Naive B cell (primary cell): ENCODE data around the gene SETD1B. TPM values are rescaled to one million over a fixed set of nuclear protein-coding genes. Genes with fewer than 3 reads are reported as not detected.
A peak's percentile ranks its signal among the peaks of the same experiment; 100 is the strongest.

Source experiments
- ATAC-seq, 2 donors: fragments of 150-1000 bp; cut with Tn5 transposase; 2 replicates each; pipeline ENCODE4 v1.10.0; 2021; ENCODE audit warnings: low read depth in 2 of 2, mild to moderate bottlenecking in 2 of 2, moderate library complexity in 2 of 2
- DNase-seq: peaks from one replicate; pipeline ENCODE4 v3.0.0; 2022
- H3K27ac Mint-ChIP-seq, 6 donors: one replicate each; pipeline ENCODE4 v1.8.0; 2020 to 2022; ENCODE audit warnings: mild to moderate bottlenecking in 6 of 6, mixed read lengths in 6 of 6, moderate library complexity in 5 of 6, inconsistent platforms in 2 of 6
- H3K27me3 Mint-ChIP-seq, 3 donors: one replicate each; pipeline ENCODE4 v1.8.0; 2021 to 2022; ENCODE audit warnings: mixed read lengths in 3 of 3, mild to moderate bottlenecking in 1 of 3
- H3K36me3 Mint-ChIP-seq, 2 donors: one replicate each; pipeline ENCODE4 v1.8.0; 2020 to 2022; ENCODE audit warnings: mixed read lengths in 2 of 2, inconsistent platforms in 1 of 2, mild to moderate bottlenecking in 1 of 2
- H3K4me1 Mint-ChIP-seq, 3 donors: one replicate each; pipeline ENCODE4 v1.8.0; 2020 to 2022; ENCODE audit warnings: mixed read lengths in 3 of 3, inconsistent platforms in 1 of 3, mild to moderate bottlenecking in 1 of 3, moderate library complexity in 1 of 3
- H3K4me3 Mint-ChIP-seq, 8 donors: one replicate each; pipeline ENCODE4 v1.8.0; 2020 to 2022; ENCODE audit warnings: mild to moderate bottlenecking in 8 of 8, mixed read lengths in 8 of 8, moderate library complexity in 8 of 8, inconsistent platforms in 2 of 8
- H3K9me3 Mint-ChIP-seq, 7 donors: one replicate each; pipeline ENCODE4 v1.8.0; 2020 to 2022; ENCODE audit warnings: mixed read lengths in 7 of 7, mild to moderate bottlenecking in 5 of 7, inconsistent platforms in 2 of 7, moderate library complexity in 1 of 7
- polyA plus RNA-seq, 6 donors: library from polyadenylated mRNA; unstranded; fragments of 300-500 nt; fragmentation: Illumina TruSeq; gene quantifications; one replicate each; pipeline ENCODE4 v1.2.3, GENCODE V29; 2021; ENCODE audit warnings: low read depth in 6 of 6

Gene SETD1B
- polyA plus RNA-seq, 6 donors from 2014 or later = 0.64 to 3.0 (median 0.91) TPM

GRCh38 chr12:121811434-121812319, 7.9 kb downstream of the SETD1B start:
- Mint-ChIP-seq H3K27me3 (no peaks in the 10 kb centered on the region), H3K9me3 (no peaks in the 10 kb centered on the region), H3K4me1 (peaks cover 44 to 63% (median 46%) of the 10 kb centered on the region in 3 donors), H3K4me3 (peak overlapping the region; percentile 63 to 86 (median 80)), H3K27ac (peak overlapping the region in 4 of 6 donors; percentile 75 to 92 (median 84)), H3K36me3 (peaks cover 0 to 12% of the 10 kb centered on the region in 2 donors)
- DNase-seq = peak; percentile 71
- peak; percentile 75 to 76 for ATAC-seq

GRCh38 chr12:121812320-121812871, 8.6 kb downstream of the SETD1B start:
- peaks cover 40 to 56% (median 40%) of the 10 kb centered on the region in 3 donors for H3K4me1 Mint-ChIP-seq
- peak overlapping the region; percentile 33 to 81 (median 69) for H3K4me3 Mint-ChIP-seq
- DNase-seq (no peak), ATAC-seq (peak in 1 of 2 donors; percentile 6)
- H3K36me3 Mint-ChIP-seq = peaks cover 0 to 14% of the 10 kb centered on the region in 2 donors
- H3K9me3 Mint-ChIP-seq = no peaks in the 10 kb centered on the region
- H3K27me3 Mint-ChIP-seq = no peaks in the 10 kb centered on the region
- H3K27ac Mint-ChIP-seq = peak overlapping the region in 4 of 6 donors; percentile 20 to 91 (median 62)

- no peak for ATAC-seq
- no peaks in the 10 kb centered on the region for H3K27me3 Mint-ChIP-seq
- H3K4me1 Mint-ChIP-seq = peaks cover 33 to 48% (median 35%) of the 10 kb centered on the region in 3 donors
- H3K27ac Mint-ChIP-seq = peak overlapping the region in 4 of 6 donors; percentile 20 to 91 (median 46)
- DNase-seq = no peak
- H3K4me3 Mint-ChIP-seq = peak overlapping the region; percentile 57 to 79 (median 68)
- no peaks in the 10 kb centered on the region for H3K9me3 Mint-ChIP-seq
- peaks cover 0 to 14% of the 10 kb centered on the region in 2 donors for H3K36me3 Mint-ChIP-seq
Observed at GRCh38 chr12:121812921-121813896, 9.4 kb downstream of the SETD1B start.

- H3K27ac Mint-ChIP-seq = no peak overlapping the region
- H3K9me3 Mint-ChIP-seq = no peaks in the 10 kb centered on the region
- DNase-seq = no peak
- peaks cover 27 to 41% (median 33%) of the 10 kb centered on the region in 3 donors for H3K4me1 Mint-ChIP-seq
- no peak for ATAC-seq
- peaks cover 0 to 14% of the 10 kb centered on the region in 2 donors for H3K36me3 Mint-ChIP-seq
- no peaks in the 10 kb centered on the region for H3K27me3 Mint-ChIP-seq
- peak overlapping the region in 1 of 8 donors; percentile 57 for H3K4me3 Mint-ChIP-seq
Observed at GRCh38 chr12:121813951-121814350, 10.1 kb downstream of the SETD1B start.

- Mint-ChIP-seq H3K9me3 (no peaks in the 10 kb centered on the region), H3K4me3 (no peak overlapping the region), H3K27ac (no peak overlapping the region), H3K27me3 (no peaks in the 10 kb centered on the region), H3K4me1 (peaks cover 31 to 36% (median 34%) of the 10 kb centered on the region in 3 donors), H3K36me3 (peaks cover 0 to 16% of the 10 kb centered on the region in 2 donors)
- DNase-seq (no peak), ATAC-seq (no peak)
Observed at GRCh38 chr12:121814429-121815119, 10.8 kb downstream of the SETD1B start.

GRCh38 chr12:121815263-121815662, 11.5 kb downstream of the SETD1B start:
- H3K36me3 Mint-ChIP-seq = peaks cover 0 to 14% of the 10 kb centered on the region in 2 donors
- H3K4me3 Mint-ChIP-seq = peak overlapping the region in 2 of 8 donors; percentile 15 to 61
- no peaks in the 10 kb centered on the region for H3K9me3 Mint-ChIP-seq

GRCh38 chr12:121816925-121817647, 13.3 kb downstream of the SETD1B start:
- no peak for ATAC-seq

More at GRCh38 chr12:121815263-121815662, 11.5 kb downstream of the SETD1B start:
- Mint-ChIP-seq H3K27me3 (no peaks in the 10 kb centered on the region), H3K27ac (peak overlapping the region in 1 of 6 donors; percentile 35), H3K4me1 (peaks cover 30 to 36% (median 31%) of the 10 kb centered on the region in 3 donors)
- ATAC-seq (no peak), DNase-seq (no peak)

GRCh38 chr12:121817648-121818043, 13.8 kb downstream of the SETD1B start:
- no peaks in the 10 kb centered on the region for H3K9me3 Mint-ChIP-seq
- peaks cover 0 to 14% of the 10 kb centered on the region in 2 donors for H3K36me3 Mint-ChIP-seq
- no peak overlapping the region for H3K27ac Mint-ChIP-seq
- DNase-seq = no peak
- H3K27me3 Mint-ChIP-seq = no peaks in the 10 kb centered on the region
- peaks cover 13 to 21% (median 13%) of the 10 kb centered on the region in 3 donors for H3K4me1 Mint-ChIP-seq
- ATAC-seq = no peak
- H3K4me3 Mint-ChIP-seq = no peak overlapping the region

More at GRCh38 chr12:121816925-121817647, 13.3 kb downstream of the SETD1B start:
- H3K4me1 Mint-ChIP-seq = peaks cover 17 to 24% (median 17%) of the 10 kb centered on the region in 3 donors
- DNase-seq = no peak
- no peak overlapping the region for H3K4me3 Mint-ChIP-seq
- no peak overlapping the region for H3K27ac Mint-ChIP-seq
- H3K9me3 Mint-ChIP-seq = no peaks in the 10 kb centered on the region
- H3K27me3 Mint-ChIP-seq = no peaks in the 10 kb centered on the region
- H3K36me3 Mint-ChIP-seq = peaks cover 0 to 14% of the 10 kb centered on the region in 2 donors

GRCh38 chr12:121819212-121819949, 15.6 kb downstream of the SETD1B start:
- Mint-ChIP-seq H3K36me3 (peaks cover 0 to 14% of the 10 kb centered on the region in 2 donors), H3K4me3 (no peak overlapping the region), H3K4me1 (peaks cover 0 to 9% (median 4%) of the 10 kb centered on the region in 3 donors), H3K9me3 (no peaks in the 10 kb centered on the region), H3K27me3 (no peaks in the 10 kb centered on the region), H3K27ac (peak overlapping the region in 3 of 6 donors; percentile 16 to 23 (median 19))
- ATAC-seq (no peak), DNase-seq (no peak)

- Mint-ChIP-seq H3K4me3 (no peak overlapping the region), H3K27ac (no peak overlapping the region), H3K27me3 (no peaks in the 10 kb centered on the region), H3K36me3 (peaks cover 0 to 14% of the 10 kb centered on the region in 2 donors), H3K9me3 (no peaks in the 10 kb centered on the region), H3K4me1 (peaks cover 0 to 9% (median 4%) of the 10 kb centered on the region in 3 donors)
- no peak for DNase-seq
- no peak for ATAC-seq
Observed at GRCh38 chr12:121820056-121820455, 16.2 kb downstream of the SETD1B start.

GRCh38 chr12:121822393-121823100, 18.7 kb downstream of the SETD1B start:
- no peak overlapping the region for H3K4me3 Mint-ChIP-seq
- peaks cover 0 to 14% (median 4%) of the 10 kb centered on the region in 3 donors for H3K4me1 Mint-ChIP-seq
- ATAC-seq (no peak), DNase-seq (no peak)
- H3K27ac Mint-ChIP-seq = no peak overlapping the region
- peaks cover 0 to 22% of the 10 kb centered on the region in 2 donors for H3K36me3 Mint-ChIP-seq
- H3K9me3 Mint-ChIP-seq = no peaks in the 10 kb centered on the region
- no peaks in the 10 kb centered on the region for H3K27me3 Mint-ChIP-seq
